ENCODE data around the gene NLN.

DNA sequence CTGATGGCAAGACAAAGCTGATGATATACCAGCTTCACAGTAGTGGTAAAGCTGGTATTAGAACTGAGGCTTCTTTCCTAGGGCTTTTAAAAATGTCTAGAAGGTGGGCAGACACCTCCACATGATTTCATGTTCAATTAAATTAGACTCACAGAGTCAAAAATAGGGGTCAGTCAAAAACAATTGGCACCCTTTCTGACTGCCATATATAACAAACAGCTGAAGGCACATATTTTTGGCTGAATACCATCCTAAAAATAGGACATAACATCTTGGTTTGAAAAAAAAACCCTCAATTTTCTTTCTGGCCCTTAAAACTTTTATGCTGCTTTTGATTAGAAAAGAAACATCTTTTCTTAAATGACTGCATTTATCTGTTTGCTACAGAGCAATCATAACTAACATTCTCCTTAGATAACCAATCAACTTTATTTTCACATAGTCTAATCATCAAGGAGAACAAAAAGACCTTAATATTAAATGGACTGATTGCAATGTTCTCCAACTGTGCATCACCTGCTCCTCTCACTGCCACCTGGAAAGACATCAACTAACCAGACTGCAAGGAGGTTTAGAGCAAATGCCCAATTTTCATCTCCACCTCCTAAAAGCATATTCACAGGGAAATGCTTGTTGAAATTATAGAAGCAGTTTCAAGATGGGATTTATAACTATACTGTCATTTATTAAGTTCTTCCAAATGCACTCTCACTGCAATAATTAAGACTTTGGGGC is 3.3 kb upstream of the NLN start:
- no peak for TF ChIP-seq POLR2A (IDR thresholded peaks at IDR 0.05)
- TF ChIP-seq, protein P1, sequence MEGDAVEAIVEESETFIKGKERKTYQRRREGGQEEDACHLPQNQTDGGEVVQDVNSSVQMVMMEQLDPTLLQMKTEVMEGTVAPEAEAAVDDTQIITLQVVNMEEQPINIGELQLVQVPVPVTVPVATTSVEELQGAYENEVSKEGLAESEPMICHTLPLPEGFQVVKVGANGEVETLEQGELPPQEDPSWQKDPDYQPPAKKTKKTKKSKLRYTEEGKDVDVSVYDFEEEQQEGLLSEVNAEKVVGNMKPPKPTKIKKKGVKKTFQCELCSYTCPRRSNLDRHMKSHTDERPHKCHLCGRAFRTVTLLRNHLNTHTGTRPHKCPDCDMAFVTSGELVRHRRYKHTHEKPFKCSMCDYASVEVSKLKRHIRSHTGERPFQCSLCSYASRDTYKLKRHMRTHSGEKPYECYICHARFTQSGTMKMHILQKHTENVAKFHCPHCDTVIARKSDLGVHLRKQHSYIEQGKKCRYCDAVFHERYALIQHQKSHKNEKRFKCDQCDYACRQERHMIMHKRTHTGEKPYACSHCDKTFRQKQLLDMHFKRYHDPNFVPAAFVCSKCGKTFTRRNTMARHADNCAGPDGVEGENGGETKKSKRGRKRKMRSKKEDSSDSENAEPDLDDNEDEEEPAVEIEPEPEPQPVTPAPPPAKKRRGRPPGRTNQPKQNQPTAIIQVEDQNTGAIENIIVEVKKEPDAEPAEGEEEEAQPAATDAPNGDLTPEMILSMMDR (IDR thresholded peaks at IDR 0.05), result no peak

Measured in adrenal gland (tissue), 5 donors.